H9 (cell line): ENCODE data around the gene KDM2A. TPM values are rescaled to one million over a fixed set of nuclear protein-coding genes. Genes with fewer than 3 reads are reported as not detected.
A peak's percentile ranks its signal among the peaks of the same experiment; 100 is the strongest.

Experiments used
- DNase-seq: peaks from one replicate; pipeline ENCODE4 v3.0.0-alpha.2; 2017
- H2AFZ ChIP-seq: one replicate; pipeline ENCODE4 v1.6.1; 2013; ENCODE audit warnings: mild to moderate bottlenecking, low read length, control low read depth, moderate library complexity
- H2AK5ac ChIP-seq: 2 replicates; pipeline ENCODE4 v1.6.1; 2013; ENCODE audit warnings: low read length, control low read depth, mixed read lengths; ENCODE audit not compliant: insufficient read length
- H2BK120ac ChIP-seq: one replicate; pipeline ENCODE4 v1.6.1; 2013; ENCODE audit warnings: low read depth, mild to moderate bottlenecking, low read length, control low read depth, inconsistent platforms; ENCODE audit not compliant: poor library complexity, severe bottlenecking
- H2BK12ac ChIP-seq: 2 replicates; pipeline ENCODE4 v1.6.1; 2013; ENCODE audit warnings: low read length, control low read depth, mixed read lengths, low read depth; ENCODE audit not compliant: insufficient read length
- H2BK15ac ChIP-seq: 2 replicates; pipeline ENCODE4 v1.6.1; 2013; ENCODE audit warnings: low read depth, low read length, control low read depth
- H2BK20ac ChIP-seq: one replicate; pipeline ENCODE4 v1.6.1; 2013; ENCODE audit warnings: low read depth, mild to moderate bottlenecking, low read length, control low read depth, inconsistent platforms; ENCODE audit not compliant: poor library complexity, severe bottlenecking
- H2BK5ac ChIP-seq: 2 replicates; pipeline ENCODE4 v1.6.1; 2013; ENCODE audit warnings: low read length, control low read depth, mixed read lengths; ENCODE audit not compliant: insufficient read length
- H3K14ac ChIP-seq: 2 replicates; pipeline ENCODE4 v1.6.1; 2013; ENCODE audit warnings: low read length, control low read depth; ENCODE audit not compliant: insufficient read depth
- H3K18ac ChIP-seq: 2 replicates; pipeline ENCODE4 v1.6.1; 2013; ENCODE audit warnings: low read depth, mild to moderate bottlenecking, mixed read lengths, low read length, control low read depth; ENCODE audit not compliant: insufficient read length
- H3K23ac ChIP-seq: 2 replicates; pipeline ENCODE4 v1.6.1; 2013; ENCODE audit warnings: low read length, control low read depth, mixed read lengths, low read depth; ENCODE audit not compliant: insufficient read length
- H3K23me2 ChIP-seq: 2 replicates; pipeline ENCODE4 v1.6.1; 2013; ENCODE audit warnings: low read depth, mild to moderate bottlenecking, mixed read lengths, low read length, control low read depth; ENCODE audit not compliant: insufficient read length, poor library complexity, severe bottlenecking
- H3K27ac ChIP-seq: 2 replicates; pipeline ENCODE4 v1.5.1; 2013; ENCODE audit warnings: low read length, control low read depth, mixed read lengths, low read depth; ENCODE audit not compliant: insufficient read length
- H3K27me3 ChIP-seq: 2 replicates; pipeline ENCODE4 v1.6.1; 2013; ENCODE audit warnings: low read length, control low read depth, inconsistent platforms; ENCODE audit not compliant: insufficient read depth
- H3K4ac ChIP-seq: 2 replicates; pipeline ENCODE4 v1.6.1; 2013; ENCODE audit warnings: low read depth, mild to moderate bottlenecking, control low read depth, inconsistent platforms, low read length, moderate library complexity
- H3K4me1 ChIP-seq: 2 replicates; pipeline ENCODE4 v1.6.1; 2013; ENCODE audit warnings: low read length, control low read depth, inconsistent platforms; ENCODE audit not compliant: insufficient read depth
- H3K4me2 ChIP-seq: 2 replicates; pipeline ENCODE4 v1.6.1; 2013; ENCODE audit warnings: low read length, control low read depth, mixed read lengths; ENCODE audit not compliant: insufficient read length, insufficient read depth
- H3K56ac ChIP-seq: 2 replicates; pipeline ENCODE4 v1.6.1; 2013; ENCODE audit warnings: low read depth, mild to moderate bottlenecking, mixed read lengths, low read length, control low read depth; ENCODE audit not compliant: insufficient read length
- H3K79me1 ChIP-seq: 2 replicates; pipeline ENCODE4 v1.6.1; 2013; ENCODE audit warnings: low read depth, mild to moderate bottlenecking, moderate library complexity, low read length, control low read depth, inconsistent platforms; ENCODE audit not compliant: insufficient read depth, poor library complexity, severe bottlenecking
- H3K79me2 ChIP-seq: 2 replicates; pipeline ENCODE4 v1.6.1; 2013; ENCODE audit warnings: low read length, control low read depth, inconsistent platforms; ENCODE audit not compliant: insufficient read depth
- H3K9ac ChIP-seq: 2 replicates; pipeline ENCODE4 v1.6.1; 2013; ENCODE audit warnings: low read length, control low read depth, mixed read lengths; ENCODE audit not compliant: insufficient read length; ENCODE audit errors: extremely low read depth
- H3K9me3 ChIP-seq: one replicate; pipeline ENCODE4 v1.6.1; 2013; ENCODE audit warnings: low read depth, low read length, inconsistent platforms; ENCODE audit not compliant: control insufficient read depth
- H3T11ph ChIP-seq: one replicate; pipeline ENCODE4 v1.6.1; 2013; ENCODE audit warnings: mild to moderate bottlenecking, low read length, control low read depth, inconsistent platforms
- H4K20me1 ChIP-seq: one replicate; pipeline ENCODE4 v1.6.1; 2013; ENCODE audit not compliant: control insufficient read depth, insufficient read length, insufficient read depth
- H4K5ac ChIP-seq: 2 replicates; pipeline ENCODE4 v1.6.1; 2013; ENCODE audit warnings: low read depth, mild to moderate bottlenecking, mixed read lengths, low read length, control low read depth; ENCODE audit not compliant: insufficient read length
- H4K8ac ChIP-seq: replicated peaks from 2 replicates; pipeline ENCODE4 v1.6.1; 2013; ENCODE audit warnings: low read length, control low read depth, mixed read lengths, low read depth; ENCODE audit not compliant: insufficient read length
- H4K91ac ChIP-seq: 2 replicates; pipeline ENCODE4 v1.6.1; 2013; ENCODE audit warnings: low read depth, mild to moderate bottlenecking, moderate library complexity, mixed read lengths, low read length, control low read depth; ENCODE audit not compliant: insufficient read length
- H3K27ac Mint-ChIP-seq, 3 experiments: 2 replicates in 2 of 3; 3 replicates in 1 of 3; pipeline ENCODE4 v1.8.0; 2020 to 2021; ENCODE audit warnings: mixed read lengths in 3 of 3, mild to moderate bottlenecking in 1 of 3, moderate library complexity in 1 of 3
- H3K27me3 Mint-ChIP-seq: 2 replicates; pipeline ENCODE4 v1.8.0; 2021; ENCODE audit warnings: low read depth, mild to moderate bottlenecking, moderate library complexity, mixed read lengths
- H3K36me3 Mint-ChIP-seq, 3 experiments: 2 replicates in 2 of 3; 3 replicates in 1 of 3; pipeline ENCODE4 v1.8.0; 2020 to 2021; ENCODE audit warnings: low read depth in 3 of 3, mixed read lengths in 3 of 3; ENCODE audit not compliant: insufficient read depth in 1 of 3
- H3K4me1 Mint-ChIP-seq, 2 experiments: 2 replicates each; pipeline ENCODE4 v1.8.0; 2020; ENCODE audit warnings: mixed read lengths in 2 of 2
- H3K4me3 Mint-ChIP-seq, 2 experiments: 2 replicates in 1 of 2; 3 replicates in 1 of 2; pipeline ENCODE4 v1.8.0; 2020 to 2021; ENCODE audit warnings: mild to moderate bottlenecking in 2 of 2, mixed read lengths in 2 of 2, moderate library complexity in 1 of 2
- H3K9me3 Mint-ChIP-seq, 2 experiments: 2 replicates in 1 of 2; 3 replicates in 1 of 2; pipeline ENCODE4 v1.8.0; 2020; ENCODE audit warnings: mild to moderate bottlenecking in 2 of 2, mixed read lengths in 2 of 2, moderate library complexity in 1 of 2
- CTCF ChIP-seq: fragments of 200-600 bp; sonication (generic); conservative IDR thresholded peaks from 3 replicates; pipeline ENCODE4 v1.8.0; 2021; ENCODE audit warnings: antibody characterized with exemption, mild to moderate bottlenecking
- WGBS: extraction: QIAGEN DNeasy Blood & Tissue Kit; methylation state at CpG from one replicate; pipeline ENCODE4 v1.1.7; 2013; ENCODE audit warnings: missing lambda C conversion rate, low lambda C conversion rate, mixed read lengths; ENCODE audit not compliant: insufficient read length; ENCODE audit errors: extremely low coverage; 5-methylcytosine and 5-hydroxymethylcytosine counted together
- total RNA-seq: library from RNA; stranded (reverse); gene quantifications from 2 replicates; pipeline ENCODE4 v1.2.1, GENCODE V29; 2021

The KDM2A gene
- total RNA-seq, 1 experiment from 2014 or later = 85.9 TPM

GRCh38 chr11:67118181-67118766, 789 bp upstream of the KDM2A start:
- H2AK5ac ChIP-seq = no peak overlapping the region
- H3K27ac ChIP-seq = no peak overlapping the region
- peak overlapping the region; percentile 83 for H3K14ac ChIP-seq
- TF ChIP-seq CTCF = no peak
- peak overlapping the region; percentile 50 for H2BK12ac ChIP-seq
- no peak overlapping the region for H4K91ac ChIP-seq
- H3K27me3 Mint-ChIP-seq = no peaks in the 10 kb centered on the region; the same call in 1 of the 2 replicates
- H3K4me1 ChIP-seq = no peaks in the 10 kb centered on the region; the same call in 1 of the 2 replicates
- no peak overlapping the region for H3K56ac ChIP-seq
- WGBS = no CpG with 5 or more reads among the region's 59 CpGs
- H3K27me3 ChIP-seq = no peaks in the 10 kb centered on the region
- peaks cover 27% of the 10 kb centered on the region; the same call in 1 of the 2 replicates for H3K79me2 ChIP-seq
- peak; percentile 61 for DNase-seq
- no peak overlapping the region for H2BK15ac ChIP-seq
- peak overlapping the region; percentile 25 for H3K9ac ChIP-seq
- H2BK120ac ChIP-seq = no peak overlapping the region
- H3K36me3 Mint-ChIP-seq = peaks cover 5 to 14% (median 7%) of the 10 kb centered on the region in 3 experiments; a peak in 6 of 7 replicates
- no peak overlapping the region; a peak in 1 of 7 replicates for H3K27ac Mint-ChIP-seq
- H2BK20ac ChIP-seq = no peak overlapping the region
- H2BK5ac ChIP-seq = no peak overlapping the region
- no peaks in the 10 kb centered on the region for H3K79me1 ChIP-seq
- H3K4me3 Mint-ChIP-seq = peak overlapping the region; percentile 70 to 80; a peak in 4 of 5 replicates
- no peak overlapping the region for H4K5ac ChIP-seq
- no peak overlapping the region for H3T11ph ChIP-seq
- peaks cover 21% of the 10 kb centered on the region for H3K23me2 ChIP-seq
- no peaks in the 10 kb centered on the region for H4K20me1 ChIP-seq
- peak overlapping the region; percentile 95 for H3K4me2 ChIP-seq
- no peak overlapping the region for H3K23ac ChIP-seq
- no peaks in the 10 kb centered on the region for H3K9me3 ChIP-seq
- H3K4me1 Mint-ChIP-seq = peaks cover 34 to 37% of the 10 kb centered on the region in 2 experiments
- no peak overlapping the region for H3K4ac ChIP-seq
- no peak overlapping the region for H4K8ac ChIP-seq
- peaks cover 0 to 2% of the 10 kb centered on the region in 2 experiments; a peak in 2 of 5 replicates for H3K9me3 Mint-ChIP-seq
- H2AFZ ChIP-seq = no peak overlapping the region
- H3K18ac ChIP-seq = peak overlapping the region; percentile 95
